Neural progenitor cell (in vitro differentiated cells): Measurements from ENCODE around the gene SERPINH1. TPM values are rescaled to one million over a fixed set of nuclear protein-coding genes. Genes with fewer than 3 reads are reported as not detected.

Source experiments
- DNase-seq: peaks from one replicate; pipeline ENCODE4 v3.0.0-alpha.2; 2016; ENCODE audit warnings: low spot score
- H2AFZ ChIP-seq: fragments of 200-600 bp; sonication (generic); replicated peaks from 2 replicates; pipeline ENCODE4 v1.6.1; 2016; ENCODE audit warnings: antibody characterized with exemption
- H3F3A ChIP-seq: fragments of 200-600 bp; sonication (generic); 2 replicates; pipeline ENCODE4 v1.6.1; 2016; ENCODE audit warnings: antibody characterized with exemption, low read depth
- H3K27ac ChIP-seq: fragments of 200-600 bp; sonication (generic); 2 replicates; pipeline ENCODE4 v1.5.1; 2016; ENCODE audit warnings: mild to moderate bottlenecking
- H3K27me3 ChIP-seq: fragments of 200-600 bp; sonication (generic); 2 replicates; pipeline ENCODE4 v1.6.1; 2016; ENCODE audit warnings: mild to moderate bottlenecking, moderate library complexity
- H3K36me3 ChIP-seq: fragments of 200-600 bp; sonication (generic); 2 replicates; pipeline ENCODE4 v1.5.1; 2016
- H3K4me1 ChIP-seq: fragments of 200-600 bp; sonication (generic); 2 replicates; pipeline ENCODE4 v1.6.1; 2016; ENCODE audit warnings: mixed run types
- H3K4me2 ChIP-seq: fragments of 200-600 bp; sonication (generic); 2 replicates; pipeline ENCODE4 v1.6.1; 2016
- H3K4me3 ChIP-seq: fragments of 200-600 bp; sonication (generic); 2 replicates; pipeline ENCODE4 v1.5.1; 2016
- H3K79me2 ChIP-seq: fragments of 200-600 bp; sonication (generic); 2 replicates; pipeline ENCODE4 v1.6.1; 2016; ENCODE audit warnings: low read depth
- H3K9ac ChIP-seq: fragments of 200-600 bp; sonication (generic); 2 replicates; pipeline ENCODE4 v1.6.1; 2016
- H3K9me3 ChIP-seq: fragments of 200-600 bp; sonication (generic); 2 replicates; pipeline ENCODE4 v1.5.1; 2016; ENCODE audit warnings: low read depth
- H4K20me1 ChIP-seq: fragments of 200-600 bp; sonication (generic); 2 replicates; pipeline ENCODE4 v1.6.1; 2016; ENCODE audit warnings: low read depth
- H3K27ac Mint-ChIP-seq: 3 replicates; pipeline ENCODE4 v1.8.0; 2021; ENCODE audit warnings: mixed read lengths
- H3K27me3 Mint-ChIP-seq: 2 replicates; pipeline ENCODE4 v1.8.0; 2022; ENCODE audit warnings: low read depth, mild to moderate bottlenecking, inconsistent platforms, moderate library complexity, mixed read lengths; ENCODE audit not compliant: insufficient read depth
- H3K36me3 Mint-ChIP-seq: 3 replicates; pipeline ENCODE4 v1.8.0; 2021; ENCODE audit warnings: mixed read lengths
- H3K4me1 Mint-ChIP-seq: 3 replicates; pipeline ENCODE4 v1.8.0; 2021; ENCODE audit warnings: mixed read lengths
- H3K4me3 Mint-ChIP-seq: 3 replicates; pipeline ENCODE4 v1.8.0; 2021; ENCODE audit warnings: mild to moderate bottlenecking, moderate library complexity, mixed read lengths
- H3K9me3 Mint-ChIP-seq: 3 replicates; pipeline ENCODE4 v1.8.0; 2020; ENCODE audit warnings: mixed read lengths
- CTCF ChIP-seq: fragments of 200-600 bp; sonication (generic); IDR thresholded peaks from 2 replicates; pipeline ENCODE4 v1.5.1; 2017; ENCODE audit warnings: antibody characterized with exemption, mild to moderate bottlenecking
- EZH2 ChIP-seq: fragments of 200-600 bp; sonication (generic); IDR thresholded peaks from 2 replicates; pipeline ENCODE4 v1.6.1; 2017; ENCODE audit warnings: antibody characterized with exemption, mild to moderate bottlenecking, moderate library complexity
- EZH2phosphoT487 ChIP-seq: fragments of 200-600 bp; sonication (generic); IDR thresholded peaks from 2 replicates; pipeline ENCODE4 v1.6.1; 2017; ENCODE audit warnings: antibody characterized with exemption
- total RNA-seq: library from RNA; depleted of rRNA; stranded (reverse); fragments of >200 nt; gene quantifications from 2 replicates; pipeline ENCODE4 v1.2.3, GENCODE V29; 2015; ENCODE audit warnings: low replicate concordance

SERPINH1 gene
- total RNA-seq, 1 donor from 2014 or later = 219 TPM

- no peaks in the 10 kb centered on the region for H3K9me3 Mint-ChIP-seq
- no peak for DNase-seq
- Histone ChIP-seq H3K36me3 (no peaks in the 10 kb centered on the region), H3K4me1 (no peaks in the 10 kb centered on the region), H3K9me3 (no peaks in the 10 kb centered on the region), H3K79me2 (no peaks in the 10 kb centered on the region), H3K9ac (no peak overlapping the region), H3K27ac (no peak overlapping the region), H3K27me3 (no peaks in the 10 kb centered on the region), H2AFZ (no peak overlapping the region), H3F3A (no peaks in the 10 kb centered on the region), H3K4me3 (no peak overlapping the region), H3K4me2 (no peak overlapping the region), H4K20me1 (no peaks in the 10 kb centered on the region)
- H3K27me3 Mint-ChIP-seq = peaks cover under 1% of the 10 kb centered on the region
- H3K4me1 Mint-ChIP-seq = peaks cover 57% of the 10 kb centered on the region
- TF ChIP-seq EZH2phosphoT487 (no peak), EZH2 (no peak), CTCF (no peak)
- no peak overlapping the region for H3K4me3 Mint-ChIP-seq
- peaks cover 9% of the 10 kb centered on the region for H3K36me3 Mint-ChIP-seq
- no peak overlapping the region for H3K27ac Mint-ChIP-seq
These were observed 34.9 kb downstream of the SERPINH1 start for GRCh38 chr11:75596914-75597313.

- no peak overlapping the region for H3K27ac ChIP-seq
- DNase-seq = peak; percentile 80
- no peak overlapping the region for H3K4me3 ChIP-seq
- H3K27me3 ChIP-seq = no peaks in the 10 kb centered on the region
- Mint-ChIP-seq H3K27me3 (peaks cover 4% of the 10 kb centered on the region), H3K36me3 (peaks cover 11% of the 10 kb centered on the region), H3K4me3 (no peak overlapping the region), H3K9me3 (no peaks in the 10 kb centered on the region), H3K27ac (peak overlapping the region; percentile 9), H3K4me1 (peaks cover 51% of the 10 kb centered on the region)
- H3F3A ChIP-seq = no peaks in the 10 kb centered on the region
- no peaks in the 10 kb centered on the region for H3K4me1 ChIP-seq
- no peaks in the 10 kb centered on the region for H3K79me2 ChIP-seq
- H2AFZ ChIP-seq = no peak overlapping the region
- no peak overlapping the region for H3K4me2 ChIP-seq
- H3K36me3 ChIP-seq = no peaks in the 10 kb centered on the region
- H4K20me1 ChIP-seq = no peaks in the 10 kb centered on the region
- no peak for TF ChIP-seq EZH2phosphoT487
- TF ChIP-seq EZH2 = no peak
- peak; percentile 79 for TF ChIP-seq CTCF
- no peak overlapping the region for H3K9ac ChIP-seq
- H3K9me3 ChIP-seq = no peaks in the 10 kb centered on the region
These were observed 35.6 kb downstream of the SERPINH1 start for GRCh38 chr11:75597636-75598035.

- H2AFZ ChIP-seq = no peak overlapping the region
These were observed 36.2 kb downstream of the SERPINH1 start for GRCh38 chr11:75598264-75598663.

More at GRCh38 chr11:75598264-75598663, 36.2 kb downstream of the SERPINH1 start:
- H3K9ac ChIP-seq = no peak overlapping the region
- no peak overlapping the region for H3K4me3 ChIP-seq
- no peak for TF ChIP-seq EZH2
- no peak for TF ChIP-seq EZH2phosphoT487
- TF ChIP-seq CTCF = no peak
- no peaks in the 10 kb centered on the region for H3K27me3 ChIP-seq
- H4K20me1 ChIP-seq = no peaks in the 10 kb centered on the region
- H3K27ac ChIP-seq = no peak overlapping the region
- H3K4me3 Mint-ChIP-seq = peak overlapping the region; percentile 44
- peaks cover 46% of the 10 kb centered on the region for H3K4me1 Mint-ChIP-seq
- no peaks in the 10 kb centered on the region for H3K9me3 ChIP-seq
- H3K4me1 ChIP-seq = no peaks in the 10 kb centered on the region
- H3K27me3 Mint-ChIP-seq = peaks cover 6% of the 10 kb centered on the region
- H3K79me2 ChIP-seq = no peaks in the 10 kb centered on the region
- peak overlapping the region; percentile 92 for H3K27ac Mint-ChIP-seq
- peaks cover 15% of the 10 kb centered on the region for H3K36me3 Mint-ChIP-seq
- no peaks in the 10 kb centered on the region for H3K36me3 ChIP-seq
- no peak for DNase-seq
- H3K9me3 Mint-ChIP-seq = no peaks in the 10 kb centered on the region
- no peak overlapping the region for H3K4me2 ChIP-seq
- H3F3A ChIP-seq = no peaks in the 10 kb centered on the region
